NOMO-1 treated with DMSO at 0.1 percent for 48 hours (cell line): ENCODE data around the gene HNRNPCL2.
"Not testable (repeated sequence)": the region's sequence is repeated elsewhere in the genome, so short reads cannot be mapped to it uniquely, and the experiment has no call there.

Experiments used
- DNase-seq: peaks from one replicate; lab custom pipeline; 2025; ENCODE audit not compliant: unreplicated experiment; lab: John Stamatoyannopoulos, UW

HNRNPCL2 gene

GRCh38 chr1:13116754-13117153 lies at the start of gene HNRNPCL2:
Gene HNRNPCL2 (minus strand): TSS chr1:13116854. CDS start chr1:13116400, 454 bp downstream.
- not testable (repeated sequence) for DNase-seq

GRCh38 chr1:13165531-13165930 lies 48.9 kb upstream of the HNRNPCL2 start, which contains the start of gene HNRNPCL4:
Gene HNRNPCL4 (minus strand): TSS chr1:13165631. CDS start chr1:13165467, 164 bp downstream.
- not testable (repeated sequence) for DNase-seq

- DNase-seq: not testable (repeated sequence)
Observed at GRCh38 chr1:13155909-13156308, 39.3 kb upstream of the HNRNPCL2 start, which contains the start of gene PRAMEF26. Gene PRAMEF26 (minus strand): TSS chr1:13156009. CDS start chr1:13153095, 2,914 bp downstream.

GRCh38 chr1:13070474-13070873 lies 46.2 kb downstream of the HNRNPCL2 start, which contains the start of gene PRAMEF25:
Gene PRAMEF25 (plus strand): TSS chr1:13070774. CDS start chr1:13073694, 2,920 bp downstream.
- DNase-seq: not testable (repeated sequence)
